ENCODE measurements around the gene CRADD.
"Not testable (repeated sequence)": the region's sequence is repeated elsewhere in the genome, so short reads cannot be mapped to it uniquely, and the experiment has no call there.

Gene CRADD

DNA sequence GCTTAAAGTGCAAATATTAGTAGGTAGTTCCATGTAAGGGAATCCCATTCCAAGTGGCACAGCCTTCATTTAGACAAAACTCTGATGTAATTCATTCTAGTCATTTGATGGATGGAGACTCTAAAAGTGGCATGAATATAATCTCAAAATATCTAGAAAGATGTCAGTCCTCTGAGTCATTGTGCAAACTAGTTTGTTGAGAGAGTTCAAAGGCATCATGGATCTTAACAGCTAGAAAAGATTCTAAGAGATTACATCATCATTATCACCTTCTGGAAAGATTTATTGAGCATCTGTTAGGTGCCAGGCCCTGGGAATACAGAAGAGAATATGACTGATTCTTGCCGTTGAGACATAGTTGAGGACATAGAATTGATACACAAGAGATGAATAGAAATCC, 30.7 kb downstream of the CRADD start:
- no peak overlapping the region for H3K4me3 ChIP-seq (ENCODE audit: low read depth in 1 of 2, low read length in 2 of 2)
- H3K9me3 ChIP-seq (ENCODE audit: control insufficient read depth in 1 of 2, low read length in 2 of 2): peaks cover 9 to 12% of the 10 kb centered on the region in 2 donors
- peaks cover 0 to 9% of the 10 kb centered on the region in 2 donors for H3K4me1 ChIP-seq (ENCODE audit: control insufficient read depth in 1 of 2, insufficient read depth in 2 of 2, low read length in 2 of 2)

GRCh38 chr12:93708952-93709351, 31.8 kb downstream of the CRADD start:
- no peaks in the 10 kb centered on the region for H3K27me3 ChIP-seq (ENCODE audit: low read depth, low read length)
- peaks cover 9 to 12% of the 10 kb centered on the region in 2 donors for H3K9me3 ChIP-seq (ENCODE audit: control insufficient read depth in 1 of 2, low read length in 2 of 2)
- H3K4me3 ChIP-seq (ENCODE audit: low read depth in 1 of 2, low read length in 2 of 2): no peak overlapping the region
- H3K36me3 ChIP-seq (ENCODE audit: control insufficient read depth in 1 of 2, insufficient read depth in 2 of 2, low read length in 2 of 2): no peaks in the 10 kb centered on the region
- no peak overlapping the region for H3K27ac ChIP-seq (ENCODE audit: low read length)
- peaks cover 0 to 9% of the 10 kb centered on the region in 2 donors for H3K4me1 ChIP-seq (ENCODE audit: control insufficient read depth in 1 of 2, insufficient read depth in 2 of 2, low read length in 2 of 2)

More for the DNA sequence above, 30.7 kb downstream of the CRADD start:
- H3K36me3 ChIP-seq (ENCODE audit: control insufficient read depth in 1 of 2, insufficient read depth in 2 of 2, low read length in 2 of 2): no peaks in the 10 kb centered on the region
- no peak overlapping the region for H3K27ac ChIP-seq (ENCODE audit: low read length)
- H3K27me3 ChIP-seq (ENCODE audit: low read depth, low read length): no peaks in the 10 kb centered on the region

GRCh38 chr12:93709386-93709785, 32.2 kb downstream of the CRADD start:
- H3K9me3 ChIP-seq (ENCODE audit: control insufficient read depth in 1 of 2, low read length in 2 of 2): peaks cover 9 to 12% of the 10 kb centered on the region in 2 donors
- no peak overlapping the region for H3K27ac ChIP-seq (ENCODE audit: low read length)
- H3K36me3 ChIP-seq (ENCODE audit: control insufficient read depth in 1 of 2, insufficient read depth in 2 of 2, low read length in 2 of 2): no peaks in the 10 kb centered on the region
- no peaks in the 10 kb centered on the region for H3K27me3 ChIP-seq (ENCODE audit: low read depth, low read length)
- H3K4me1 ChIP-seq (ENCODE audit: control insufficient read depth in 1 of 2, insufficient read depth in 2 of 2, low read length in 2 of 2): peaks cover 0 to 9% of the 10 kb centered on the region in 2 donors
- no peak overlapping the region for H3K4me3 ChIP-seq (ENCODE audit: low read depth in 1 of 2, low read length in 2 of 2)

DNA sequence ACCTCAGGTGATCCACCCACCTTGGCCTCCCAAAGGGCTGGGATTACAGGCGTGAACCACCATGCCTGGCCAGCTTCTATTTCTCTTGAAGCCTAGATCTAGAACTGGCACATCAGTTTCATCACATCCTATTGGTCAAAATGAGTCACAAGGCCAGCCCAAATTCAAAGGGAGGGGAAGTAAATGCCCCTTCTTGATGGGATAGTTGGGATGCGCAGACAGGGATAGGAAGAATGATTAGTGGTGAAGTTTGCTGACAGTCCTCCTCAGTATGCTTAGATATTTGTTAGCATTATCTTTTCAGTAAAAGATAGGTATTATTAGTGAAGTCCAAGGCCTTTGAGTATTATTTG, 33.4 kb downstream of the CRADD start:
- H3K27me3 ChIP-seq (ENCODE audit: low read depth, low read length): no peaks in the 10 kb centered on the region
- peaks cover 0 to 9% of the 10 kb centered on the region in 2 donors for H3K4me1 ChIP-seq (ENCODE audit: control insufficient read depth in 1 of 2, insufficient read depth in 2 of 2, low read length in 2 of 2)
- no peak overlapping the region for H3K27ac ChIP-seq (ENCODE audit: low read length)
- no peak overlapping the region for H3K4me3 ChIP-seq (ENCODE audit: low read depth in 1 of 2, low read length in 2 of 2)
- H3K36me3 ChIP-seq (ENCODE audit: control insufficient read depth in 1 of 2, insufficient read depth in 2 of 2, low read length in 2 of 2): no peaks in the 10 kb centered on the region
- H3K9me3 ChIP-seq (ENCODE audit: control insufficient read depth in 1 of 2, low read length in 2 of 2): peaks cover 9 to 12% of the 10 kb centered on the region in 2 donors

GRCh38 chr12:93711502-93711901, 34.3 kb downstream of the CRADD start:
- H3K9me3 ChIP-seq (ENCODE audit: control insufficient read depth in 1 of 2, low read length in 2 of 2): peaks cover 9 to 12% of the 10 kb centered on the region in 2 donors
- not testable (repeated sequence) for H3K27me3 ChIP-seq (ENCODE audit: low read depth, low read length); H3K36me3 ChIP-seq (ENCODE audit: control insufficient read depth in 1 of 2, insufficient read depth in 2 of 2, low read length in 2 of 2); H3K4me3 ChIP-seq (ENCODE audit: low read depth in 1 of 2, low read length in 2 of 2); H3K27ac ChIP-seq (ENCODE audit: low read length); H3K4me1 ChIP-seq (ENCODE audit: control insufficient read depth in 1 of 2, insufficient read depth in 2 of 2, low read length in 2 of 2)

GRCh38 chr12:93712200-93712599, 35.0 kb downstream of the CRADD start:
- H3K27me3 ChIP-seq (ENCODE audit: low read depth, low read length): no peaks in the 10 kb centered on the region
- H3K4me3 ChIP-seq (ENCODE audit: low read depth in 1 of 2, low read length in 2 of 2): no peak overlapping the region
- no peaks in the 10 kb centered on the region for H3K36me3 ChIP-seq (ENCODE audit: control insufficient read depth in 1 of 2, insufficient read depth in 2 of 2, low read length in 2 of 2)
- no peak overlapping the region for H3K27ac ChIP-seq (ENCODE audit: low read length)
- peaks cover 9 to 12% of the 10 kb centered on the region in 2 donors for H3K9me3 ChIP-seq (ENCODE audit: control insufficient read depth in 1 of 2, low read length in 2 of 2)
- peaks cover 0 to 3% of the 10 kb centered on the region in 2 donors for H3K4me1 ChIP-seq (ENCODE audit: control insufficient read depth in 1 of 2, insufficient read depth in 2 of 2, low read length in 2 of 2)

- Histone ChIP-seq H3K4me3 (ENCODE audit: low read depth in 1 of 2, low read length in 2 of 2) (no peak overlapping the region), H3K9me3 (ENCODE audit: control insufficient read depth in 1 of 2, low read length in 2 of 2) (peaks cover 9 to 15% of the 10 kb centered on the region in 2 donors), H3K27me3 (ENCODE audit: low read depth, low read length) (no peaks in the 10 kb centered on the region), H3K4me1 (ENCODE audit: control insufficient read depth in 1 of 2, insufficient read depth in 2 of 2, low read length in 2 of 2) (peaks cover 0 to 3% of the 10 kb centered on the region in 2 donors), H3K36me3 (ENCODE audit: control insufficient read depth in 1 of 2, insufficient read depth in 2 of 2, low read length in 2 of 2) (no peaks in the 10 kb centered on the region), H3K27ac (ENCODE audit: low read length) (no peak overlapping the region)
Observed at GRCh38 chr12:93713060-93713459, 35.9 kb downstream of the CRADD start.

GRCh38 chr12:93713800-93714199, 36.6 kb downstream of the CRADD start:
- Histone ChIP-seq H3K4me3 (ENCODE audit: low read depth in 1 of 2, low read length in 2 of 2) (no peak overlapping the region), H3K4me1 (ENCODE audit: control insufficient read depth in 1 of 2, insufficient read depth in 2 of 2, low read length in 2 of 2) (peaks cover 0 to 3% of the 10 kb centered on the region in 2 donors), H3K27me3 (ENCODE audit: low read depth, low read length) (no peaks in the 10 kb centered on the region), H3K27ac (ENCODE audit: low read length) (no peak overlapping the region), H3K36me3 (ENCODE audit: control insufficient read depth in 1 of 2, insufficient read depth in 2 of 2, low read length in 2 of 2) (no peaks in the 10 kb centered on the region), H3K9me3 (ENCODE audit: control insufficient read depth in 1 of 2, low read length in 2 of 2) (peaks cover 9 to 21% of the 10 kb centered on the region in 2 donors)

- H3K4me3 ChIP-seq (ENCODE audit: low read depth in 1 of 2, low read length in 2 of 2): no peak overlapping the region
- no peaks in the 10 kb centered on the region for H3K36me3 ChIP-seq (ENCODE audit: control insufficient read depth in 1 of 2, insufficient read depth in 2 of 2, low read length in 2 of 2)
- peaks cover 7 to 19% of the 10 kb centered on the region in 2 donors for H3K9me3 ChIP-seq (ENCODE audit: control insufficient read depth in 1 of 2, low read length in 2 of 2)
- H3K27ac ChIP-seq (ENCODE audit: low read length): no peak overlapping the region
- peaks cover 0 to 3% of the 10 kb centered on the region in 2 donors for H3K4me1 ChIP-seq (ENCODE audit: control insufficient read depth in 1 of 2, insufficient read depth in 2 of 2, low read length in 2 of 2)
- no peaks in the 10 kb centered on the region for H3K27me3 ChIP-seq (ENCODE audit: low read depth, low read length)
Observed at GRCh38 chr12:93714382-93714781, 37.2 kb downstream of the CRADD start.

GRCh38 chr12:93719710-93720109, 42.5 kb downstream of the CRADD start:
- H3K27ac ChIP-seq (ENCODE audit: low read length): no peak overlapping the region
- H3K9me3 ChIP-seq (ENCODE audit: control insufficient read depth in 1 of 2, low read length in 2 of 2): peaks cover 5 to 8% of the 10 kb centered on the region in 2 donors
- H3K4me1 ChIP-seq (ENCODE audit: control insufficient read depth in 1 of 2, insufficient read depth in 2 of 2, low read length in 2 of 2): no peaks in the 10 kb centered on the region
- no peaks in the 10 kb centered on the region for H3K27me3 ChIP-seq (ENCODE audit: low read depth, low read length)
- H3K4me3 ChIP-seq (ENCODE audit: low read depth in 1 of 2, low read length in 2 of 2): no peak overlapping the region
- H3K36me3 ChIP-seq (ENCODE audit: control insufficient read depth in 1 of 2, insufficient read depth in 2 of 2, low read length in 2 of 2): no peaks in the 10 kb centered on the region

- H3K9me3 ChIP-seq (ENCODE audit: control insufficient read depth in 1 of 2, low read length in 2 of 2): peaks cover 5 to 8% of the 10 kb centered on the region in 2 donors
- no peaks in the 10 kb centered on the region for H3K27me3 ChIP-seq (ENCODE audit: low read depth, low read length)
- H3K4me1 ChIP-seq (ENCODE audit: control insufficient read depth in 1 of 2, insufficient read depth in 2 of 2, low read length in 2 of 2): no peaks in the 10 kb centered on the region
- no peak overlapping the region for H3K4me3 ChIP-seq (ENCODE audit: low read depth in 1 of 2, low read length in 2 of 2)
- no peak overlapping the region for H3K27ac ChIP-seq (ENCODE audit: low read length)
- H3K36me3 ChIP-seq (ENCODE audit: control insufficient read depth in 1 of 2, insufficient read depth in 2 of 2, low read length in 2 of 2): no peaks in the 10 kb centered on the region
Observed at GRCh38 chr12:93720559-93720958, 43.4 kb downstream of the CRADD start.

DNA sequence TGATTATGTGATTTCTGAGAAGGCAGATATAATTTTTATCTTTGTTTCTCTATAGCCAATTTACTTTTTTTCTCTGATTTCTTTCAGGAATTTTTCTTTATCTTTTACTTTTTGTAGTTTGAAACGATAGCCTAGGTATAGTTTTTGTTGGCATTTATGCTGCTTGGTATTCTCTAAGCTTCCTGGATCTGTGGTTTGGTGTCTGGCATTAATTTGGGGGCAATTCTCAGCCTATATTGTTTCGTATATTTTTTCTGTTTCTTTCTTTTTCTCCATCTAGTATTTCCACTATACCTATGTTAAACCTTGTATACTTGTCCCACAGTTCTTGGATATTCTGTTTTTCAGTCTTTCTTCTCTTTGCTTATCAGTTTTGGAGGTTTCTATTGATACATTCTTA, 45.0 kb downstream of the CRADD start:
- peaks cover 5 to 8% of the 10 kb centered on the region in 2 donors for H3K9me3 ChIP-seq (ENCODE audit: control insufficient read depth in 1 of 2, low read length in 2 of 2)
- H3K36me3 ChIP-seq (ENCODE audit: control insufficient read depth in 1 of 2, insufficient read depth in 2 of 2, low read length in 2 of 2): no peaks in the 10 kb centered on the region
- H3K27ac ChIP-seq (ENCODE audit: low read length): no peak overlapping the region
- no peak overlapping the region for H3K4me3 ChIP-seq (ENCODE audit: low read depth in 1 of 2, low read length in 2 of 2)
- H3K4me1 ChIP-seq (ENCODE audit: control insufficient read depth in 1 of 2, insufficient read depth in 2 of 2, low read length in 2 of 2): no peaks in the 10 kb centered on the region
- H3K27me3 ChIP-seq (ENCODE audit: low read depth, low read length): no peaks in the 10 kb centered on the region

Data from muscle layer of duodenum (tissue), 2 donors.